Lower leg skin (tissue), 4 donors: Measurements from ENCODE around the gene KNSTRN. TPM values are rescaled to one million over a fixed set of nuclear protein-coding genes. Genes with fewer than 3 reads are reported as not detected.

Experiments
- DNase-seq, 2 donors: peaks; one replicate each; pipeline ENCODE4 v3.0.0-alpha.2; 2019; ENCODE audit warnings: low spot score in 2 of 2
- H3K4me3 ChIP-seq: fragments of 200-600 bp; sonication (generic); 2 replicates; pipeline ENCODE4 v1.5.1; 2017; ENCODE audit warnings: mild to moderate bottlenecking, low read depth; ENCODE audit not compliant: poor library complexity, severe bottlenecking
- CTCF ChIP-seq, 3 donors: fragments of 450-650 bp; IDR thresholded peaks; one replicate each; pipeline ENCODE4 v1.5.1; 2016; ENCODE audit warnings: antibody characterized with exemption in 3 of 3, mild to moderate bottlenecking in 3 of 3, moderate library complexity in 2 of 3
- POLR2A ChIP-seq, 2 donors: fragments of 450-650 bp; IDR thresholded peaks; one replicate each; pipeline ENCODE4 v1.6.1; 2016 to 2017; ENCODE audit warnings: antibody characterized with exemption in 2 of 2, mild to moderate bottlenecking in 1 of 2, moderate library complexity in 1 of 2
- WGBS, 2 donors: methylation state at CpG; one replicate each; pipeline ENCODE4 v1.1.5; 2018; 5-methylcytosine and 5-hydroxymethylcytosine counted together
- intact Hi-C: fragments of 100-400 bp; cut with DNase I; formaldehyde crosslinking; loops from one replicate; pipeline ENCODE4 v1.15.0; 2023; ENCODE audit warnings: low total_unique reads
- total RNA-seq, 4 donors: library from RNA; depleted of rRNA; stranded (reverse); fragments of >200 nt; gene quantifications; one replicate each; pipeline ENCODE4 v1.1.0, GENCODE V29; 2016

Gene KNSTRN
- total RNA-seq, 4 donors from 2014 or later = 7.6 to 24.8 (median 13.1) TPM

GRCh38 chr15:40353697-40354096 is 28.8 kb upstream of the KNSTRN start:
- WGBS, 2 donors = 62% methylated on average over 5 of the region's 5 CpGs

GRCh38 chr15:40354408-40355171 is 27.9 kb upstream of the KNSTRN start:
- no peak for DNase-seq
- no peak overlapping the region for H3K4me3 ChIP-seq
- WGBS, 2 donors = 44 to 51% methylated on average over 9 of the region's 9 CpGs
- TF ChIP-seq POLR2A (IDR thresholded peaks at IDR 0.05) (no peak), CTCF (IDR thresholded peaks at IDR 0.05) (no peak)
- intact Hi-C loops = no loop called here

More at GRCh38 chr15:40353697-40354096, 28.8 kb upstream of the KNSTRN start:
- intact Hi-C loops = no loop called here
- no peak for DNase-seq
- no peak for TF ChIP-seq CTCF (IDR thresholded peaks at IDR 0.05)
- no peak for TF ChIP-seq POLR2A (IDR thresholded peaks at IDR 0.05)
- H3K4me3 ChIP-seq = no peak overlapping the region

GRCh38 chr15:40355976-40356585 is 26.4 kb upstream of the KNSTRN start:
- WGBS, 2 donors = 80 to 89% methylated on average over 1 to 3 of the region's 5 CpGs
- DNase-seq = no peak
- intact Hi-C loops = no loop called here
- no peak overlapping the region for H3K4me3 ChIP-seq
- TF ChIP-seq CTCF (IDR thresholded peaks at IDR 0.05) (no peak), POLR2A (IDR thresholded peaks at IDR 0.05) (no peak)

GRCh38 chr15:40357246-40357645 is 25.3 kb upstream of the KNSTRN start:
- intact Hi-C loops = no loop called here
- no peak overlapping the region for H3K4me3 ChIP-seq
- TF ChIP-seq POLR2A (IDR thresholded peaks at IDR 0.05) (no peak), CTCF (IDR thresholded peaks at IDR 0.05) (no peak)
- DNase-seq = no peak
- 67 to 81% methylated on average over 1 of the region's 1 CpG for WGBS, 2 donors

GRCh38 chr15:40357723-40358470 is 24.6 kb upstream of the KNSTRN start, which contains the start of gene DISP2:
DISP2 (plus strand) TSS chr15:40358219; CDS start chr15:40358322, 103 bp downstream.
- no peak for TF ChIP-seq POLR2A (IDR thresholded peaks at IDR 0.05)
- no peak for TF ChIP-seq CTCF (IDR thresholded peaks at IDR 0.05)
- peak; percentile 75 to 97 for DNase-seq
- 6 to 7% methylated on average over 37 to 44 of the region's 82 CpGs for WGBS, 2 donors
- H3K4me3 ChIP-seq = no peak within 1 kb of the TSS
- intact Hi-C loops = no loop called here
